ENCODE data around the gene ASTE1.

ASTE1 gene

GRCh38 chr3:130997289-130997688 is 29.3 kb downstream of the ASTE1 start:
- no peak for TF ChIP-seq CTCF (IDR thresholded peaks at IDR 0.05; ENCODE audit: low read depth, low read length, missing control alignments)
- no peak for DNase-seq (ENCODE audit: low read depth)
- in situ Hi-C loops (cut with HindIII; ENCODE audit: low sequenced_read_pairs), result no loop called here
- H3K4me3 ChIP-seq (ENCODE audit: low read depth, low read length), result no peak overlapping the region

GRCh38 chr3:130992344-130992743 is 34.3 kb downstream of the ASTE1 start:
- in situ Hi-C loops (cut with HindIII; ENCODE audit: low sequenced_read_pairs), result no loop called here
- no peak for TF ChIP-seq CTCF (IDR thresholded peaks at IDR 0.05; ENCODE audit: low read depth, low read length, missing control alignments)
- no peak for DNase-seq (ENCODE audit: low read depth)
- no peak overlapping the region for H3K4me3 ChIP-seq (ENCODE audit: low read depth, low read length)

GRCh38 chr3:130991126-130991525 is 35.5 kb downstream of the ASTE1 start:
- TF ChIP-seq CTCF (IDR thresholded peaks at IDR 0.05; ENCODE audit: low read depth, low read length, missing control alignments), result no peak
- no peak for DNase-seq (ENCODE audit: low read depth)
- no peak overlapping the region for H3K4me3 ChIP-seq (ENCODE audit: low read depth, low read length)
- in situ Hi-C loops (cut with HindIII; ENCODE audit: low sequenced_read_pairs), result no loop called here

GRCh38 chr3:130990282-130990681 is 36.3 kb downstream of the ASTE1 start:
- in situ Hi-C loops (cut with HindIII; ENCODE audit: low sequenced_read_pairs), result no loop called here
- DNase-seq (ENCODE audit: low read depth), result no peak
- no peak for TF ChIP-seq CTCF (IDR thresholded peaks at IDR 0.05; ENCODE audit: low read depth, low read length, missing control alignments)
- no peak overlapping the region for H3K4me3 ChIP-seq (ENCODE audit: low read depth, low read length)

GRCh38 chr3:130981469-130981868 is 45.2 kb downstream of the ASTE1 start:
- H3K4me3 ChIP-seq (ENCODE audit: low read depth, low read length), result no peak overlapping the region
- in situ Hi-C loops (cut with HindIII; ENCODE audit: low sequenced_read_pairs), result no loop called here
- no peak for TF ChIP-seq CTCF (IDR thresholded peaks at IDR 0.05; ENCODE audit: low read depth, low read length, missing control alignments)
- no peak for DNase-seq (ENCODE audit: low read depth)

GRCh38 chr3:130979117-130979516 is 47.5 kb downstream of the ASTE1 start:
- no peak for TF ChIP-seq CTCF (IDR thresholded peaks at IDR 0.05; ENCODE audit: low read depth, low read length, missing control alignments)
- no peak overlapping the region for H3K4me3 ChIP-seq (ENCODE audit: low read depth, low read length)
- in situ Hi-C loops (cut with HindIII; ENCODE audit: low sequenced_read_pairs), result no loop called here
- DNase-seq (ENCODE audit: low read depth), result no peak

- no peak for TF ChIP-seq CTCF (IDR thresholded peaks at IDR 0.05; ENCODE audit: low read depth, low read length, missing control alignments)
- DNase-seq (ENCODE audit: low read depth), result no peak
These were observed 49.9 kb downstream of the ASTE1 start for GRCh38 chr3:130976706-130977105.

More at GRCh38 chr3:130976706-130977105, 49.9 kb downstream of the ASTE1 start:
- in situ Hi-C loops (cut with HindIII; ENCODE audit: low sequenced_read_pairs), result no loop called here
- no peak overlapping the region for H3K4me3 ChIP-seq (ENCODE audit: low read depth, low read length)
